Activated T-cell treated with anti-CD3 and anti-CD28 coated beads for 1 hour (primary cell): ENCODE data around the gene NOX3.
"Not testable (repeated sequence)": the region's sequence is repeated elsewhere in the genome, so short reads cannot be mapped to it uniquely, and the experiment has no call there.

Experiments used
- DNase-seq: peaks from one replicate; pipeline ENCODE4 v3.0.0-alpha.2; 2020; ENCODE audit warnings: low read depth

The NOX3 gene, protein sequence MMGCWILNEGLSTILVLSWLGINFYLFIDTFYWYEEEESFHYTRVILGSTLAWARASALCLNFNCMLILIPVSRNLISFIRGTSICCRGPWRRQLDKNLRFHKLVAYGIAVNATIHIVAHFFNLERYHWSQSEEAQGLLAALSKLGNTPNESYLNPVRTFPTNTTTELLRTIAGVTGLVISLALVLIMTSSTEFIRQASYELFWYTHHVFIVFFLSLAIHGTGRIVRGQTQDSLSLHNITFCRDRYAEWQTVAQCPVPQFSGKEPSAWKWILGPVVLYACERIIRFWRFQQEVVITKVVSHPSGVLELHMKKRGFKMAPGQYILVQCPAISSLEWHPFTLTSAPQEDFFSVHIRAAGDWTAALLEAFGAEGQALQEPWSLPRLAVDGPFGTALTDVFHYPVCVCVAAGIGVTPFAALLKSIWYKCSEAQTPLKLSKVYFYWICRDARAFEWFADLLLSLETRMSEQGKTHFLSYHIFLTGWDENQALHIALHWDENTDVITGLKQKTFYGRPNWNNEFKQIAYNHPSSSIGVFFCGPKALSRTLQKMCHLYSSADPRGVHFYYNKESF

DNA sequence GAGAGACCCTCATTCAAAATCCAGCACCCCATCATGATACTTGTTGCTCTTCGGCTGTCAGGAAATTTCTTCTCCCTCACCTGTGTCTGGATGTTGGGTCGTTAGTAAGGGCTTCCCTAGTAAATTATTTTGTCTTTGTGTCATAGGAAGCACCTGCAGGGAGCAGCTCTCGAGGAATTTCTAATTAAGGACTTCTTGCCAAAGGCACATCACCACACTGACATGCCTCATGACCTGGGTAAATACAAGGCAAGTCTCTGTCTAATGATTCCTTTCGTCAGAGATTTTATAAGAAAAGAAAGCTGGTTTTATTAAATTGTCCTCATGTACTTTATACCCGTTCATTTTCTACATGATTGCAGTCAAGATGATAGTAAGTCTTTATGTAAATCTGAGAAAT, at the start of gene NOX3:
TSS of gene NOX3 (minus strand) at position 74 of the 400 bp plus-strand sequence. CDS start at position 35, 39 bp downstream.
- DNase-seq: no peak

DNA sequence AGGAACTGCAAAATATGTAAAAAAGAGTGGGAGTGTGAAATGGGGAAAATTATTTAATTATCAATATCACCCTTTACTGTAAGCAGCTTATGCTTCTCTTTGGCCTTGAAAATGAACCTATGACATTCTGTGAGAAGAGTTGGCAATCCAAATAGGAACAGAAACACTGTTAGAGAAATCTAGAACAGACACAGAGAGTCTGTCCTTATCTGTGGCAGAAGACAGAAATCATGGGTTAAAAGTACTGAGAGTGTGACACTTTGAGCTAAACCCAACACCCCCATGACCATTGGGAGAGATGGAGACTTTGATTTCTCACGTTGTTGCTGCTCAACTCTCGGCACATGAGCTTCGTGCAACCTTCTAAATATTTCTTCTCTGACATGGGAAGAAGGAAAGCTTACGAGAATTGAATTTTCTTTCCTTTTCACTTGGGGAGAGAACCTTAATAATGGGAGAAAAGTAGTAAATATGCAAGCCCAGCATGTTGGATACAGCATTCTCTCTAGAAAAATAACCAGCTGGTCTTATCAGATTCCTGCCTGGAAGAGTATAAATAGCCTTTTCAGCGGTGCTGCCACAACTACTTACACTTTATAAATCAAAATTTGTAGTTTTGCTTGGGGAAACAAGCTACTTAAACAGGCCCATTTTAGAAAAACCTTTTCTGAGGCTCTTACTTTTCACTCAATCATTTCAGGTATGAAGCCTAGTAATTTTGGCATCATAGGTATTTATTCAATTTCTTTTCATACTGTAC, 49.4 kb upstream of the NOX3 start:
- no peak for DNase-seq

DNA sequence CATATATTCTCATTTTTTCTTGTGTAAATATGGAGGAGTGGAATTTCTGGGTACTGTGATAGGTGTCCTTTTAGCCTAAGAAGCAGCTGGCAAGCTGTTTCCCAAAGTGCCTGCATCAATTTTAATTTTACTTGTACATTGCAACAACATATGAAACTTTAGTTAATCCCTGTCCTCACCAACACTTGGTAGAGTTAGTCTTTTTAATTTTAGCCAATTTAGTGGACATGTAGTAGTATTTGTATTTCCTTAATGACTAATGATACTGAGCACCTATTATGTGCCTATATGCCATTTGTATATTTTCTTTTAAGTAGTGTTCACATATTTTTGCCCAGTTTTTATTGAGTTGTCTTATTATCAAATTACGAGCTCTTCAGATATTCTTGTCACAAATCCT, 46.8 kb upstream of the NOX3 start:
- no peak for DNase-seq

DNA sequence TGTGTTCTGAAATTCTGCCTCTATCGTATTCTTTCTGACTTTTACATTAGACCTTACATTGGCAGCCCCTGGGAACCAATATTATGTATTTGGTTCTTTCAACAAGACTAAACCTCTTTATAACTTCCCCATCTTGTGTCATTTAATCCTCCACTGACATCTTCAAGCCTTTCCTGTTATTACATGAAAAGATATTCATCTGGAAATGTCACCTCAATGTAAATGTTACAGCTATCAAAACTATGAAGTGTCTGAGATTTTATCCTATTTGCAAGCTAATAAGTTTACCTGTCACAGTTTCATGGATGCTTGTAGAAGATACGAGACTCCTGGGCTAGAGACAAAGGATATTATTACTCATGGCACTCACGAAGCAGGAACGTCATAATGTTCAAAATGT, 43.9 kb upstream of the NOX3 start:
- DNase-seq: no peak

DNA sequence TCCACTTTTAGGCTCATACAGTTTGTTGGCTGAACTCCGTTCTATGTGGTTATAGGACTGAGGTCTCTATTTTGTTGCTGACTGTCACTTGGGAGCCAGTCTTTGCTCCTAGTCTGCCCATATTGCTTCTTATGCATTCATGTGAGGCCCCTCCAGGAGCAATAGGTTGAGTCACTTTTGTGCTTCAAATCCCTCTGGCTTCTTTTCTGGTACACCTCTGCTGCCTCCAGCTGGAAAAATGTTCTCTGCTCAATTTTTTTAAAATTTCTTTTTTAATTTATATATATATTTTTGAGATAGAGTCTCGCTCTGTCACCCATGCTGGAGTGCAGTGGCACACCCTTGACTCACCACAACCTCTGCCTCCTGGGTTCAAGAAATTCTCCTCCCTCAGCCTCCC, 42.7 kb upstream of the NOX3 start:
- no peak for DNase-seq

DNA sequence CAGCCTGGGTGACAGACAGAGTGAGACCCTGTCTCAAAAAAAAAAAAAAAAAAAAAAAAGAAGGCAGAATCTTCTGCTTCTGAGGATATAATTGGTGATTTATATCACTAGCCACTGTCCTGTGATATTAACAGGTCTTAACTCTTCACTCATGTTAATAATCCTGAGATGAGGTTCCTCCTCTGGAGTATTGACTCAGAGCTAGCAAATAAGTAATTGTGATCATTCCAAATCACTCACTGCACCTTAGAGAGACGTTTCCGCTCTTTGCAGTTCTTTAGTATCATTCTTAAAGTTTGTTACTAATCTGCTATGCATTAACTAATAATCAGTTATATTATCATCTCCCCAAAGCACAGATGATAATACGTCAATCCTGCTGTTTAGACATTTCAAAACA, 41.6 kb upstream of the NOX3 start:
- no peak for DNase-seq

DNA sequence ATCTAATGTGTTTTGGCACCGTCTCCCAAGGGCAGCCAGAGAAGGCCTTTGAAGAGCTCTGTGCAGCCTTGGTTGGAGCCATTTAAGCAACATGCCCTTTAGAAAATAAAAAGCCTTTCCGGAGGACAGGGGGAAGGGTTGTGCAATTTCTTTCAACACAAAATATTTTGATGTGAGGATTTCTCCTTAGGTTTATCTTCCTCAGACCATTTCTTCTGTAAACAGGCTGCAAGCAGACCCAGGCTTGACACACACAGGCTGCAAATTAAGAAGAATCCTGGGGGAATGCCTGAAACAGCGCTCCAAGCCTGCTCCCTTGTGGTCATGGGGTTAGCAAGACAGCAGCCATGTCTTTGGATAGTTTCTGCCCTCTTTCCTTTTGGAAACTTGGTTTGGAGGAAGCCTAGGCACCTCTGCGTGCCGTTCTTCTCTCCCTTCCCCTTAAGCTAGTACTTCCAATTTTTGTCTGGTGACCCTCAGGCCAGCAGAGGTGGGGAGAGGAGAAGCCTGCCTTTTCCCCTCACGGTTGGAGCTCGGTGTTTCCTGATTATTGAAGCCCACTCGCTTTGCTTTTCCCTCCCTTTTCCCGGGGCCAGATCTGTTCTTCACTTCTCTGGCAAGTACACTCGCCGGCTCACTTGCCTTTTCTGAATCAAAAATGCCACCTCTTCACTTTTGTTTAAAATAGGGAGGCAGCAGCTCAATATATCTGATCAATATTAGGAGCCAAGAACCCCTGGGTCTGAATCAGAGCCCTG, 39.6 kb upstream of the NOX3 start:
- no peak for DNase-seq

DNA sequence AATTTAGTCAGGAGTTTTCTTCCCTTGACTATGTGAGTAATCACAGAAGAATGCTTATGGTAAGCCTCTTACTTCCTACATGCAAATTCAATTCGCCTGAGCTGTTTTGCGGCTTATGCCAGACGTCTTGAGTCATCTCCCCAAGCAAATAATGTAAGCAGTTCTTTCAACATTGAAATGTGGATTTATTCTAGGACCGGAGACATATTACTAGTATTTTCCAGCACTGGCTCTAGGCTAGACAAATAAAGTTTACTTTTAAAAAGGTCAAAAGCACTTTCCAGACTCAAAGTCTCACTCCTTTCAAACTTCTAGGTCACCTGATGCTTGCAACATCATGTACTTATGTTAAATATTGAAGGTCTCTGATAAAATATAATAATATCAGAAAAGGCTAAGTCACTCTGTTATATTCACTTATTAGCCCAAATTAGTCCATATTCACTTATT, 38.1 kb upstream of the NOX3 start:
- DNase-seq: no peak

DNA sequence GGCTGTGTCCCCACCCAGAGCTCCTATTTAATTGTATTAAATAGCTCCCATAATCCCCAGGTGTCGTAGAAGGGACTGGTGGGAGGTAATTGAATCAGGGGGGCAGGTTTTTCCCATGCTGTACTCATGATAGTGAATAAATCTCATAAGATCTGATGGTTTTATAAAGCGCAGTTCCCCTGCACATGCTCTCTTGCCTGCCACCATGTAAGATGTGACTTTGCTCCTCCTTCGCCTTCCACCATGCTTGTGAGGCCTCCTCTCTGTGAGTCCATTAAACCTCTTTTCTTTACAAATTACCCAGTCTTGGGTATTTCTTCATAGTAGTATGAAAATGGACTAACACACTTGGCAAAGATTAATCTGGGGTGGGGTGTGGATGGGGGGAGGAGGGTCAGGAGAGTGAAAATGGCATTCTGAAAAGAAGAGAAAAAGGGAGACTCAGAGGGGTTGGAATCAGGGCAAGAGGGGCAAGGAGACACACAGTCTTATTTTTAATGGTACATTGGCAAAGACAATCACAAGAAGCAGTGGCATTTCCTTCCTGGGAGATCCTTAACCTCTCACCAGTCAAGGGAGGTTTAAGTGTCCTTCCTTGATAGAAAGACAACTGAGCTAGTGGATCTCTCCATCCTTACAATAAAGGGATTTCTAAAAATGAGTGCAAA, 37.5 kb upstream of the NOX3 start:
- DNase-seq: no peak

DNA sequence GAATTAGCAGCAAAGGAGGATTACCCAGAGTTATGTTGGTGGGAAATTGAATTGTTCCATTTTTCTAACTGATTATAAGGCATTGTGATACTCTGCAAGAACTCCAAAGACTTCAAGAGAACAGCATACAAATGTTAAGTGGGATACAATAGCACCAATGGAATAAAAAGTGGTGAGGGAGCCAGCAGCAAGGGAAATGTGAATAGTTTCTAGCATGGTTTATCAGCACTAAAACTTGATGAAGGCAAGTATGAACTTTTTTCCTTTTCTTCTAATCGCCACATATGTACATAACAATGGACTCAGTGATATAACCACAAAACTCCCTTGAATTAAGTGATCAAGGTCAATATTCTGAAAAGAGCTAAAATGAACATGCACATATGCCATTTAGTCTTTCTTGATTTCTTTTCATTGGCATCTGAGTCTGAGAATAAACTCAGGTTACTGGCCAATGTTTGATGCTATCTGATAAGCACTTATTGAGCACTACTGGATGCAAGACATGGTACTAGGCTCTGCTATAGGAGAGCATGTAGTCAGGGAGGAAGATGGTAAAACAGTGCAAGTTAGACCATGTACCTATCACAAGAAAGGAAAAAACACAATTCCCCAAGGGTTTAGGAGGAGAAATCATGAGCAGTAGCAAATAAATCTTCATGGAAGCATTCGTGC, 36.6 kb upstream of the NOX3 start:
- no peak for DNase-seq

DNA sequence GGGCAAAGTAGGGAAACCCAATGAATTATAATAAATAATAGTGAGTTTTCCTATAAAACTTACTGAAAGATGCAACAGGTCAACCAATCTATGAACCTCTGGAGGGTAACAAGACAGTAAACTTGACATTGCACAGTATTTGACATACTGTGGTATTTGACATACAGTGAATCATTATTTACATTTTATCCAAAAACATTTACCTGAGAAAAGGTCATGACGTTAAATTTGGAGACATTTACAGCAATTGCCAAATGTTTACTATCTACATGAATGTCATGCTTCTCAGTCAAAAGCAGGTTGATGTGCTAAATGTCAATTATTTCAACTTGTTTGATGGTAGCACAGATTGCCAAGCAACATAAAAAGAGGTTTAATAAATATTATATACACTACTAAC, 35.8 kb upstream of the NOX3 start:
- DNase-seq: no peak

DNA sequence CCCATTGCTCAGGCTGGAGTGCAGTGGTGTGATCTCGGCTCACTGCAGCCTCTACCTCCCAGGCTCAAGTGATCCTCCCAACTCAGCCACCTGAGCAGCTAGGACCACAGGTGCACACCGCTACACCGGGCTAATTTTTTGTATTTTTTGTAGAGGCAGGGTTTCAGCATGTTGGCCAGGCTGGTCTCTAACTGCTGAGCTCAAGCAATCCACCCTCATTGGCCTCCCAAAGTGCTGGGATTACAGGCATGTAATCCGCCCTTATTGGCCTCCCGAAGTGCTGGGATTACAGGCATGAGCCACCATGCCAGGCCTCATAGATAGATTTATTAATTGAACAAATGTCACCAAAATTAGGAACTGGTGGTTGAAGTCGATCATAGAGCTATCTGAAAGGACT, 32.6 kb upstream of the NOX3 start:
- DNase-seq: not testable (repeated sequence)

DNA sequence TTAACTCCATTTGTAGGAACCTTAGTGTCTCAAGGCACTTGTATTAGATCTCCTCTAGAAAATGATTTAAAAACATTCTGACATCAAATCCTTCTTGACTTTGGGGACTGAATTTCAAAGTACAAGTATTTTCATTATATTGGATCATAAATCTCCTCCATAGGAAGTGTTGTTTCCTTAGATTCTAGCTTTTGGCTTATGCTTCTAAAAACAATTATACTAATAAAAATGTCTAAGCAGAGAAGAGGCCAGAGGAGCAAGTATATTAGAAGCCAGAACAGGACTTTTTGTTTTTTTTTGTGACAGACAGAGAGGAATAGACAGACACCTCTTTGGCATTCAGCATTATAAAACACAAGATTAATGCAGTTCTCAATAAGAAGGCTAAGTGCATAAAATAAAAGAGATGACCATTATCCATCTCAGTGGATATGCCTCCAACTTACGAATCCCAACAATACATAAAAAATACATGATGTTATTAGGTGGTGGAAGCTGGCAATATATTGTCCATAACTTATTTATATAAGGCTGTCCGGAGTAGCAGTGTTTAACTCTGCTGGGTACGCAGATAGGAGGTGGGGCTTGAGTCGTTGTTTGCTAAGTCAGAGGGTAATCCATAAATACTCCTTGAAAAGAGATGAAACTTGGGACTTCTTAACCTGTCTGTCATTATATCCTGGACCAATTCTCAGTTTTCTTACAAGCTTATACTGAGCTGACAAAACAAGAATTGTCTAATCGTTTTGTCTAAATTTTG, 31.9 kb upstream of the NOX3 start:
- DNase-seq: no peak

DNA sequence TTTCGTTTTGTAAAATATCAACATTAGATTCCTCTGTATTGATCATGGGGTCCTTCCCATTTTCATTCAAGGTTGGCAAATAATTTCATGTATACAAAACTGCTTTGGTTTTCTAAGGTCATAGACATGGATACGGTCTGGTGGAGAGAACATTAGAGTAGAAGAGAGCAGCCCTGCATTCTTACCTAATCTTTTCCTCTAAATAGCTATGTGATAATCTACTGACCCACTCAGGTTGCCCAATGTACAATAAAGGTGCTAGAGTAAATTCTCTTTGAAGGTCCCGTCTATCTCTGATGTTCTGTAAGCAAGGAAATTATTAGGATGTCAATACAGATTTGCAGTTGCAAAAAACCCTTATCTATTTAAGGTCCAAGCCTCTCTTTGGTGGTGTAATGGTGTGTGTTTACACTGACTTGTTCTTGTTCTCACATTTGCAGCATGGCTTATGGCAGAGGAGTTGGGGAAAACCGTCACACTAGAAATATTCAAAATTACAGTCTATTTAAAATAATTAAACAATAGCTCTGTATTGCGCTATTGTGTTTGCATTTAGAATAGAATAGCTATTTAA, 31.2 kb upstream of the NOX3 start:
- DNase-seq: no peak

DNA sequence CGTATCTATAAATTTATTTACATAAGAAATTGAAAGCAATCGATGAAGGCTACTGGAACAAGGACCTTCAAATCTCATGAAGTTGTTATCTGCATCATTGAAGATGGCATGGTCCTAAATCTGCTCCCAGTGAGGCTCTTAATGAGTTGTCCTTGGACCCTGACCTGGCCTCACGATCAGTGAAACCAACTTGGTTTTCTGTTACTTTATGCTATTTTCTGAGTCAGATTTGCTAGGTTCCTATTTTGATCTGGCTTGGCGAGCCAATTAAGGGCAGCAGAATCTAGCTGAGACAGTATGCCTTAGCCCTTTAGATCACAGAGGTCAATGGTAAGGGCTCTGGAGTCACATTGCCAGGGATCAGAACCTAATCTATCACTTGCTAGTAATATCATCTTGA, 30.1 kb upstream of the NOX3 start:
- no peak for DNase-seq

DNA sequence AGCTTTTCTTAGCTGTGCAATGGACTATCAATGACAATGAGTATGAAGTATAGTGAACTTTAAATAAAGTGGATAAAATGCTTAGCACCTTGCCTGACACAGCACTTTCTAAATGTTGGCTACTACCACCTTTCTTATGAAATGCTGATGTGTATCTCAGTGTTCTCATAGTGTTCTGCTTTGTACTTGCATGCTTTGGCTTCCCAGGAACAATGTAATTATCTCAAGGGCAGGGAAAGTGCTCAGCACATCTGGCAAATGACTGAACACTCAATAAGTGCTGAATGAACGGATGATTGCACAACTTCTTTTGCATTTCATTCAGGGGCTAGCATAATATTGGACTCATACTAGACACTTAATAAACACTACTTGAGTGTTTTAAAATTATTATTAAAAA, 28.2 kb upstream of the NOX3 start:
- no peak for DNase-seq

DNA sequence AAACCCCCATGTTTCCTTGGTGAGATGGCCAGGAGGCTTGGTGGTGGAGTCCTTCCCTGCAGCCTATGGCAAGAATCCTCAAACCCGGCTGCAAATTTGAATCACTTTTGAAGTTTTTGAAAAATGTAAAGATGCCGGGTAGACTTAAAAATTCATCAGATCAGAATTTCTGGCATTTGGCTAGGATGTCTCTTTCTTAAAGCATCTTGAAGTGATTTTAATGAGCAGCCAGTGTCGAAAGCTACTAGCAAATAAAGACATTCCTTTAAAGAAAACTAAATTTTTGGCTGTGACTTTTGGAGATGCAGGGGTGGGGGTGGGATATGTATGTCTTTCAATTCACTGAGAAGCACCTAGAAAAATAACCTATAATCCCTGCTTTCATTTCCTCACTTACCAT, 25.6 kb upstream of the NOX3 start:
- DNase-seq: no peak

DNA sequence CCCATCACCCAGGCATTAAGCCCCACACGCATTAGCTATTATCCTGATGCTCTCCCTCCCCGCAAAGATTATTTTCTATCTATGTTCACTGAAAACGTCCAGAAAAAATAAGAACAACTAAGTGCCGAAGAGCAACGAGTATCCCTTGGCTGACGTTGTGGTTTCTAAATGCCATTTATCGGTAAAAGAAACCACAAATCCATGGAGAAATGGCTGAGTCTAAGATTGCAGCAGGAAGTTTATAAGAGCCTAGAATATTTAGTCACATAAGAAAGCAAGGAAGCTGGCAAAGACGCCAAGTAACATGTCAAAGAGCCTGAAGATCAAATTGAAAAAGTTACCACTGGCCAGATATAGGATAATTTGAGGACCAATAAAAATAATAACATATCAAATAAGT, 18.1 kb upstream of the NOX3 start:
- no peak for DNase-seq

DNA sequence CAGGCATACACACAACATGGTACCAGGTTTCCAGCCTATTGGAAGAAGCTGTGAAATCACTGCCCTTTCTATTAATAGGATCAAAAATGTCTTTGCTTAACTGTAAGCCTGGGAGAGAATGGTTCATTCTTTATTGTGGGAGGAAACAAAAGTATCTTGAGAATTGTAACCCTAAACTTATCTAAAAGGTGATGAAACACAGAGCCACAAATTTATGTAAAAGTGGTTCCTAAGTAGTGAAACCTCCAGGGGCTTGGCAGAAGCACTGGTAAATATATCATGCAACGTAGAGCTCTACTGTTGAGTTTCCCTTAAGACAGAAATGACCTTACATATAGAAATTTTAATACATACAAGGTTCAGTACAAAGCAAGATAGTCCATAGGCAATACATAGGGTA, 17.2 kb upstream of the NOX3 start:
- DNase-seq: no peak

DNA sequence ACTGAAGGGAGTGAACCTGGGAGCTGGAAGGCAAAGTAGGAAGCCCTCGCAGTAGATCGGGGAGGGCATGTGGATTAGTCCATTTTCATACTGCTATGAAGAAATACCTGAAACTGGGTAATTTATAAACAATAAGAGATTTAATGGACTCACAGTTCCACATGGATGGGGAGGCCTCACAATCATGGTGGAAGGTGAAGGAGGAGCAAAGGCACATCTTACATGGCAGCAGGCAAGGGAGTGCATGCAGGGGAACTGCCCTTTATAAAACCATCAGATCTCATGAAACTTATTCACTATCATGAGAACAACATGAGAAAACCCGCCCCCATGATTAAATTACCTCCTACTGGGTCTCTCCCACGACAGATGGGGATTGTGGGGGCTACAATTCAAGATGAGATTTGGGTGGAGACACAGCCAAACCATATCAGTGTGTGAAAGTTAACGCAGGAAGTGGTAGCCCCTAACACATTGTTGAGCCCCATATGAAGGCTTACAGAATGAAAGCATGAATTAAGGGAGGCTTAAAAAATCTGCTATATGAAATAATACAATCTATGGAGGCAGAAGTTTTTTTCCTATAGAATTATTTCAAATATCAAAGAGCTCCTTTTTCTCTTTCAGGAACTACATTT, 15.5 kb upstream of the NOX3 start:
- not testable (repeated sequence) for DNase-seq
